Fibroblast of gingiva (primary cell): ENCODE data around the gene PUS3.
"Not testable (repeated sequence)": the region's sequence is repeated elsewhere in the genome, so short reads cannot be mapped to it uniquely, and the experiment has no call there.

ENCODE experiments used
- DNase-seq: peaks from one replicate; pipeline ENCODE4 v3.0.0-alpha.2; 2011; ENCODE audit warnings: low read depth

The PUS3 gene

GRCh38 chr11:125871391-125872137 is 31.4 kb downstream of the PUS3 start:
- DNase-seq, result no peak

- DNase-seq, result no peak
Observed at GRCh38 chr11:125869521-125869920, 33.5 kb downstream of the PUS3 start.

- not testable (repeated sequence) for DNase-seq
Observed at GRCh38 chr11:125865354-125865753, 37.7 kb downstream of the PUS3 start.

GRCh38 chr11:125862786-125863185 is 40.2 kb downstream of the PUS3 start:
- not testable (repeated sequence) for DNase-seq

- DNase-seq, result not testable (repeated sequence)
Observed at GRCh38 chr11:125857670-125858069, 45.3 kb downstream of the PUS3 start.

GRCh38 chr11:125846188-125846587 is 56.8 kb downstream of the PUS3 start:
- DNase-seq, result no peak
